ENCODE data around the gene PPL.
A peak's percentile ranks its signal among the peaks of the same experiment; 100 is the strongest.

- TF ChIP-seq CTCF (IDR thresholded peaks at IDR 0.05), result peak in 1 of 4 donors; percentile 5
- TF ChIP-seq POLR2A (IDR thresholded peaks at IDR 0.05), result peak; percentile 69
These were observed 21.0 kb upstream of the PPL start, which contains the start of gene SEC14L5 for GRCh38 chr16:4957720-4958509.

All from right lobe of liver (tissue), 4 donors.